HG02970 (cell line): ENCODE results near the gene WWOX.

ENCODE experiments used
- ATAC-seq: cut with Tn5 transposase; IDR thresholded peaks from one replicate; pipeline ENCODE4 v1.9.1; 2021; ENCODE audit warnings: mild to moderate bottlenecking, moderate library complexity, moderate number of reproducible peaks; ENCODE audit not compliant: unreplicated experiment, low FRiP score

Gene WWOX

GRCh38 chr16:78189121-78189520 lies 89.7 kb downstream of the WWOX start:
- no peak for ATAC-seq

- no peak for ATAC-seq
Measured at GRCh38 chr16:78192734-78193488, 93.5 kb downstream of the WWOX start.

- no peak for ATAC-seq
Measured at GRCh38 chr16:78194948-78195347, 95.5 kb downstream of the WWOX start.

- ATAC-seq = no peak
Measured at GRCh38 chr16:78195797-78196196, 96.3 kb downstream of the WWOX start.

GRCh38 chr16:78196502-78196901 lies 97.0 kb downstream of the WWOX start:
- no peak for ATAC-seq

- ATAC-seq = no peak
Measured at GRCh38 chr16:78198288-78198687, 98.8 kb downstream of the WWOX start.

- ATAC-seq = no peak
Measured at GRCh38 chr16:78199325-78200022, 100.0 kb downstream of the WWOX start.

GRCh38 chr16:78200023-78200389 lies 100.6 kb downstream of the WWOX start:
- ATAC-seq = no peak

- no peak for ATAC-seq
Measured at GRCh38 chr16:78200623-78201096, 101.2 kb downstream of the WWOX start.

GRCh38 chr16:78205506-78205905 lies 106.1 kb downstream of the WWOX start:
- ATAC-seq = no peak

- no peak for ATAC-seq
Measured at GRCh38 chr16:78206623-78207223, 107.3 kb downstream of the WWOX start.

GRCh38 chr16:78209951-78210661 lies 110.7 kb downstream of the WWOX start:
- no peak for ATAC-seq

- ATAC-seq = no peak
Measured at GRCh38 chr16:78211020-78211599, 111.7 kb downstream of the WWOX start.

- no peak for ATAC-seq
Measured at GRCh38 chr16:78211946-78212345, 112.5 kb downstream of the WWOX start.

- ATAC-seq = no peak
Measured at GRCh38 chr16:78212674-78213073, 113.2 kb downstream of the WWOX start.

GRCh38 chr16:78213751-78214150 lies 114.3 kb downstream of the WWOX start:
- no peak for ATAC-seq

- ATAC-seq = no peak
Measured at GRCh38 chr16:78215222-78215621, 115.8 kb downstream of the WWOX start.

- no peak for ATAC-seq
Measured at GRCh38 chr16:78216166-78216745, 116.8 kb downstream of the WWOX start.

- no peak for ATAC-seq
Measured at GRCh38 chr16:78217276-78217675, 117.8 kb downstream of the WWOX start.

GRCh38 chr16:78218279-78218678 lies 118.8 kb downstream of the WWOX start:
- ATAC-seq = no peak
